Heart right ventricle (tissue), 16 donors: ENCODE results near the gene DENND2A. TPM values are rescaled to one million over a fixed set of nuclear protein-coding genes. Genes with fewer than 3 reads are reported as not detected.
A peak's percentile ranks its signal among the peaks of the same experiment; 100 is the strongest.

Source experiments
- ATAC-seq, 8 donors: fragments of 200-7000 bp; cut with Tn5 transposase; one replicate each; pipeline ENCODE4 v1.9.1; 2020; ENCODE audit warnings: mild to moderate bottlenecking in 8 of 8, moderate library complexity in 8 of 8, moderate number of reproducible peaks in 1 of 8
- DNase-seq, 2 donors: peaks; one replicate each; pipeline ENCODE4 v3.0.0-alpha.2; 2020
- H3K27ac ChIP-seq, 10 donors: fragments of 200-600 bp; sonication (generic) in 2 of 10; one replicate each; pipeline versions ENCODE4 v1.5.0 to v1.8.0; 2020 to 2022; ENCODE audit warnings: mild to moderate bottlenecking in 3 of 10
- H3K27me3 ChIP-seq, 7 donors: fragments of 200-600 bp; one replicate each; pipeline ENCODE4 v1.8.0; 2021 to 2022; ENCODE audit warnings: mild to moderate bottlenecking in 2 of 7
- H3K36me3 ChIP-seq, 9 donors: fragments of 200-600 bp; sonication (generic) in 1 of 9; one replicate each; pipeline versions ENCODE4 v1.5.0 to v1.8.0; 2020 to 2022; ENCODE audit warnings: mild to moderate bottlenecking in 2 of 9
- H3K4me1 ChIP-seq, 9 donors: fragments of 200-600 bp; sonication (generic) in 1 of 9; one replicate each; pipeline versions ENCODE4 v1.5.0 to v1.8.0; 2020 to 2022; ENCODE audit warnings: mild to moderate bottlenecking in 4 of 9
- H3K4me3 ChIP-seq, 10 donors: fragments of 200-600 bp; sonication (generic) in 2 of 10; one replicate each; pipeline versions ENCODE4 v1.5.0 to v1.8.0; 2020 to 2022; ENCODE audit warnings: mild to moderate bottlenecking in 7 of 10, moderate library complexity in 2 of 10
- H3K9me3 ChIP-seq, 11 donors: fragments of 200-600 bp in 10 of 11; sonication (generic) in 2 of 11; one replicate each; pipeline versions ENCODE4 v1.5.0 to v1.8.0; 2013 to 2022; ENCODE audit warnings: mild to moderate bottlenecking in 2 of 11, control low read depth in 1 of 11, moderate library complexity in 1 of 11
- WGBS, 2 donors: extraction: QIAGEN DNeasy Blood & Tissue Kit; methylation state at CpG; one replicate each; pipeline ENCODE4 v1.1.7; 2013; ENCODE audit warnings: inconsistent platforms in 1 of 2; 5-methylcytosine and 5-hydroxymethylcytosine counted together
- intact Hi-C, 10 donors: fragments of 100-400 bp; cut with DNase I; formaldehyde crosslinking; loops; one replicate each; pipeline versions ENCODE4 v1.11.1 to v1.14.2; 2022
- polyA plus RNA-seq, 2 donors: library from polyadenylated mRNA; stranded (reverse); fragments of 200-250 nt; gene quantifications; one replicate each; pipeline ENCODE4 v1.2.3, GENCODE V29; 2013
- total RNA-seq, 10 donors: library from RNA; stranded (reverse); fragmentation: NEBNext Ultra II Directional in 3 of 10; extraction: Animal tissue kit (Norgen Biotek cat#: 25700) in 3 of 10; gene quantifications; one replicate each; pipeline versions ENCODE4 v1.2.1 to v1.2.4, GENCODE V29; 2021 to 2023
- TF ChIP-seq, protein P1 (sequence below), 9 donors: fragments of 200-600 bp; sonication (generic) in 2 of 9; IDR thresholded peaks; one replicate each; pipeline versions ENCODE4 v1.5.0 to v1.8.0; 2021 to 2022; ENCODE audit warnings: antibody characterized with exemption in 9 of 9, mild to moderate bottlenecking in 5 of 9, moderate library complexity in 1 of 9
- donor health status: Arrhythmogenic right ventricular cardiomyopathy.
- donor health status: ischemic (EF 13 %, LVEDD 7.1; RV severe dilation, severe dysfunction).
- donor health status: healthy with polysubstance abuse.
- donor health status: DM: no; HTN: yes; CAD: no.
- donor health status: DM: no; HTN: no; CAD: no.
- donor health status: ischemic (EF 25% LVEDD 6.9; RV normal size, moderate dysfunction).
- donor health status: ischemic (EF 25% LVEDD 5.7; RV mildly dilated, moderate dysfunction).
- donor health status: healthy.
- donor health status: DM: yes; HTN: yes; CAD: no.
- donor health status: Ischemic cardiomyopathy.
- donor health status: ischemic (EF 35%, LVEDD 5.7; RV mildly dilated, moderate dysfunction).
- donor health status: nonischemic (EF 11% LVEDD 7.7; RV severe dilation, severe dysfunction).
- donor health status: DM: yes; HTN: yes; CAD: no.
- donor health status: PGD.
- donor health status: ischemic (EF 29% LVEDD 5.4; RV normal size, mild dysfunction).
- donor health status: nonischemic (EF 23%, LVEDD 6.1; RV moderate dilation, normal function).

Gene DENND2A
- total and polyA plus RNA-seq, 12 donors = 3.8 to 16.9 (median 9.8) TPM

GRCh38 chr7:140609646-140610045 is 31.0 kb downstream of the DENND2A start:
- H3K4me1 ChIP-seq = peaks cover 6 to 76% (median 44%) of the 10 kb centered on the region in 9 donors
- TF ChIP-seq, protein P1, sequence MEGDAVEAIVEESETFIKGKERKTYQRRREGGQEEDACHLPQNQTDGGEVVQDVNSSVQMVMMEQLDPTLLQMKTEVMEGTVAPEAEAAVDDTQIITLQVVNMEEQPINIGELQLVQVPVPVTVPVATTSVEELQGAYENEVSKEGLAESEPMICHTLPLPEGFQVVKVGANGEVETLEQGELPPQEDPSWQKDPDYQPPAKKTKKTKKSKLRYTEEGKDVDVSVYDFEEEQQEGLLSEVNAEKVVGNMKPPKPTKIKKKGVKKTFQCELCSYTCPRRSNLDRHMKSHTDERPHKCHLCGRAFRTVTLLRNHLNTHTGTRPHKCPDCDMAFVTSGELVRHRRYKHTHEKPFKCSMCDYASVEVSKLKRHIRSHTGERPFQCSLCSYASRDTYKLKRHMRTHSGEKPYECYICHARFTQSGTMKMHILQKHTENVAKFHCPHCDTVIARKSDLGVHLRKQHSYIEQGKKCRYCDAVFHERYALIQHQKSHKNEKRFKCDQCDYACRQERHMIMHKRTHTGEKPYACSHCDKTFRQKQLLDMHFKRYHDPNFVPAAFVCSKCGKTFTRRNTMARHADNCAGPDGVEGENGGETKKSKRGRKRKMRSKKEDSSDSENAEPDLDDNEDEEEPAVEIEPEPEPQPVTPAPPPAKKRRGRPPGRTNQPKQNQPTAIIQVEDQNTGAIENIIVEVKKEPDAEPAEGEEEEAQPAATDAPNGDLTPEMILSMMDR (IDR thresholded peaks at IDR 0.05) = no peak
- H3K36me3 ChIP-seq = peaks cover 0 to 4% (median 0%) of the 10 kb centered on the region in 9 donors
- H3K4me3 ChIP-seq = no peak overlapping the region
- DNase-seq (no peak), ATAC-seq (no peak)
- intact Hi-C loops = loop anchor here in 3 of 10 donors (5.0 kb wide), 1 partner anchor 33 kb away; the partner anchor contains the start of gene DENND2A (in 3 of the 3)
- WGBS, 2 donors = 89 to 97% methylated on average over 2 of the region's 2 CpGs
- H3K9me3 ChIP-seq = no peaks in the 10 kb centered on the region
- peak overlapping the region in 6 of 10 donors; percentile 19 to 71 (median 52) for H3K27ac ChIP-seq
- no peaks in the 10 kb centered on the region for H3K27me3 ChIP-seq

DNA sequence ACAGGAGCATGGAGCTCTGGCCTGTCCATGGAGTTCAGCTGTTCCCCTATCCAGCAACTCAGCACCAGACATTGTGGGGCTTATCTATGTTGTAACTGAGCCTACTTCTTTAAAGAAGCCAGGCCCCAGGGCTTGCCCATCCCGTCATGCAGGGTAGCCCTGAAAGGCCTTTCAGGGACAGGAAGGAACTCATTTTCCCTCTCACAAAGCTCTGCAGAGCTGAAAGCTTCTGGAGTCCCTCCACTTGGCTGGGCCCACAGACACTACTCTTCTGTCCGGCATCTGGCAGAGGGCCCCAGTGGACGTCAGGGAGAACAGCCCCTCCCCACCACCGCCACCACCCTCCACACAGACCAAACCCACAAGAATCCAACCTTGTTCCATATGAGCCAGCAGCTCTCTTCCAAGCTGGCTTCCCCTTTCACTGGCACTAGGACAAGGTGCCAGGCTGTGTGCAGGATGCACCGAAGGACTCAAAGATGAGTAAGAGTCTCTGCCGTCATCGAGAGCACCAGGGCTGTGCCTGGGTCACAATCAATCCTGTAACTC is 33.1 kb downstream of the DENND2A start:
- H3K4me1 ChIP-seq = peaks cover 6 to 63% (median 40%) of the 10 kb centered on the region in 9 donors
- WGBS, 2 donors = 11 to 15% methylated on average over 7 of the region's 7 CpGs
- intact Hi-C loops = loop anchor here in 3 of 10 donors (5.0 kb wide), 1 partner anchor 35 kb away; the partner anchor contains the start of gene DENND2A (in 3 of the 3)

GRCh38 chr7:140605337-140605736 is 35.3 kb downstream of the DENND2A start:
- DNase-seq (no peak), ATAC-seq (no peak)
- Histone ChIP-seq H3K36me3 (peaks cover 0 to 26% (median 0%) of the 10 kb centered on the region in 9 donors), H3K27me3 (no peaks in the 10 kb centered on the region), H3K27ac (peak overlapping the region in 2 of 10 donors; percentile 10 to 70), H3K4me3 (no peak overlapping the region), H3K9me3 (no peaks in the 10 kb centered on the region), H3K4me1 (peaks cover 6 to 52% (median 36%) of the 10 kb centered on the region in 9 donors)
- intact Hi-C loops = loop anchor here in 3 of 10 donors (5.0 kb wide), 1 partner anchor 37 kb away; the partner anchor contains the start of gene DENND2A (in 3 of the 3)
- 70% methylated on average over 5 of the region's 5 CpGs for WGBS, 2 donors
- TF ChIP-seq, protein P1 (IDR thresholded peaks at IDR 0.05) = no peak

More for the DNA sequence above, 33.1 kb downstream of the DENND2A start:
- Histone ChIP-seq H3K4me3 (peak overlapping the region in 1 of 10 donors; percentile 16), H3K9me3 (no peaks in the 10 kb centered on the region), H3K27ac (peak overlapping the region in 9 of 10 donors; percentile 6 to 70 (median 67)), H3K36me3 (peaks cover 0 to 6% (median 0%) of the 10 kb centered on the region in 9 donors), H3K27me3 (no peaks in the 10 kb centered on the region)
- TF ChIP-seq, protein P1 (IDR thresholded peaks at IDR 0.05) = no peak
- ATAC-seq (peak; percentile 80 to 92 (median 85)), DNase-seq (peak; percentile 79 to 81)

DNA sequence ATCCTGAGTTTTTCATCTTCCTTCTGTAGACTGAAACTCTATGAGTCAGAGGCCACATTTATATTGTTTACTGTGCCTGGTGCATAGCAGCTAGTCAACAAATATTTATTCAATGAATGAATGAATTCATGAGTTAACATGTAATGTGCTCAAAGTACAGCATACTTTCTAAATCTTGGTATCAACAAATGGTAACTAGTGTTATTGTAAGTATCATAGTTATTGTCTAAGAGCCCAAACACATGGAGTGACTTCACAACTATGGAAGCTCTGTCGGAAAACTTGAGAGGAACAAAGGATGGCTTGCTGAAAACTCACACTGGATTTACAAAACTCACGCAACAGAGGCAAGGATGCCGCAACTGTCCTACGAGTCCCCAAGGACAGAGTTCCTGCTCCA is 35.9 kb downstream of the DENND2A start:
- H3K4me1 ChIP-seq = peaks cover 6 to 47% (median 33%) of the 10 kb centered on the region in 9 donors
- peak overlapping the region in 2 of 10 donors; percentile 10 to 49 for H3K27ac ChIP-seq
- no peaks in the 10 kb centered on the region for H3K9me3 ChIP-seq

More for the DNA sequence above, 35.9 kb downstream of the DENND2A start:
- WGBS, 2 donors = 80 to 86% methylated on average over 4 of the region's 4 CpGs
- DNase-seq (no peak), ATAC-seq (no peak)
- no peak overlapping the region for H3K4me3 ChIP-seq
- TF ChIP-seq, protein P1 (IDR thresholded peaks at IDR 0.05) = no peak
- H3K36me3 ChIP-seq = peaks cover 0 to 32% (median 0%) of the 10 kb centered on the region in 9 donors
- H3K27me3 ChIP-seq = no peaks in the 10 kb centered on the region
- intact Hi-C loops = loop anchor here in 3 of 10 donors (5.0 kb wide), 1 partner anchor 38 kb away; the partner anchor contains the start of gene DENND2A (in 3 of the 3)
